Epithelial cell of prostate (primary cell): ENCODE results near the gene GDI1.

Experiments used
- DNase-seq: peaks from one replicate; pipeline ENCODE4 v3.0.0-alpha.2; 2011; ENCODE audit warnings: low read depth, low spot score
- H3K27ac ChIP-seq: fragments of 450-650 bp; 2 replicates; pipeline ENCODE4 v1.5.1; 2017; ENCODE audit warnings: mild to moderate bottlenecking

GDI1 gene

DNA sequence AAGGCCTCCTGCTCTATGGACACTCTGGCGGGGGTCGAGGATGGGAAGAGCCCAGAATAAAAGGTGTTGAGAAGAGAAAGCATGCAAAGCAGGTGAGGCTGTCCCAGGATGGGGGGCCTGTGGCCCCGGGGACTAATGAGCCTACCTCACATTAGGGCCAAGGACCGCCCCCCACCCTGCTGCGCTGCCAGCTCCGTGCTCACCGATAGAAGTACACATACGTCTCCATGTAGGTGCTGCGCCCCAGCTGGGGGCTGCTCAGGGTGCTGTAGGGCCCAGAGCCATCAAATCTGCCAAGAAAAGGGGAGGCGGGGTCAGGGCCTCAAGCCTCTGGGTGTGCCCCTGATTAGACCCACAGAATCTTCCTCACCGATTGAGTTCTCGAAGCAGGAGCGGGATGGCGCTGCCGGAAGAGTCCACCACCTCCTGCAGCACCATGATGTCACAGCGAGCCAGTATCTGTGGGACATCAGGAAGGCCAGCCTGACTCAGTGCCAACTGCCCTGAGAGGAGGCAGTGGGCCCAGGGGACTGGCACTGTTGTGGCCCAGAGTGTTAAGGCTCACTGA lies 32.2 kb upstream of the GDI1 start:
- no peak overlapping the region for H3K27ac ChIP-seq
- no peak for DNase-seq

DNA sequence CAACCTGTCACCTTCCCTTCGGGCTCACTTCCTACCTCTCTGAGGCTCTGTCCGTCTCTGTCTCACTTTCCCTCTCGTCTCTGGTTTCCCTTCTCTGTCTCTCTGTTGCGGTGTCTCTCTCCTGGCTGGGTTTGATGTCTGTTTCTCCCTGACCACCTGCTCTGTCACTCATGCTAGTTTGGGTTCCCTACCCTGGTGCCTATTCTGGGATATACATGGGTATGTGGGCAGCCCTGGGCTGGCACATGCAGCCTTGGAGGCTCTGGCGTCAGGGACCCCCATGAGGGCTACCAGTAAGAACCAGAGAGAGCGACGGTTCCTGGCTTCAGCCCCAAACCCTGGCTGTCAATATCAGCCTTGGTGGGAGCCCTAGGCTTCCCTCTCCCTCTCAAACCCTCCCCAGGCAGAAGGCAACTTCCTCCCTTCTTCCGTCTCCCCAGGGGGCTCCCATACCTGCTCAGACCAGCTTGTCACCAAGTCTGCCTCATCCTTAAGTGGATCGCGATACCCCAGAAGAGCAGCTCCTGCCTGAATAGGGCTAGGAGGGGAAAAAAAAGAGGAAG lies 28.2 kb upstream of the GDI1 start:
- peak overlapping the region; percentile 84 for H3K27ac ChIP-seq
- DNase-seq: no peak

DNA sequence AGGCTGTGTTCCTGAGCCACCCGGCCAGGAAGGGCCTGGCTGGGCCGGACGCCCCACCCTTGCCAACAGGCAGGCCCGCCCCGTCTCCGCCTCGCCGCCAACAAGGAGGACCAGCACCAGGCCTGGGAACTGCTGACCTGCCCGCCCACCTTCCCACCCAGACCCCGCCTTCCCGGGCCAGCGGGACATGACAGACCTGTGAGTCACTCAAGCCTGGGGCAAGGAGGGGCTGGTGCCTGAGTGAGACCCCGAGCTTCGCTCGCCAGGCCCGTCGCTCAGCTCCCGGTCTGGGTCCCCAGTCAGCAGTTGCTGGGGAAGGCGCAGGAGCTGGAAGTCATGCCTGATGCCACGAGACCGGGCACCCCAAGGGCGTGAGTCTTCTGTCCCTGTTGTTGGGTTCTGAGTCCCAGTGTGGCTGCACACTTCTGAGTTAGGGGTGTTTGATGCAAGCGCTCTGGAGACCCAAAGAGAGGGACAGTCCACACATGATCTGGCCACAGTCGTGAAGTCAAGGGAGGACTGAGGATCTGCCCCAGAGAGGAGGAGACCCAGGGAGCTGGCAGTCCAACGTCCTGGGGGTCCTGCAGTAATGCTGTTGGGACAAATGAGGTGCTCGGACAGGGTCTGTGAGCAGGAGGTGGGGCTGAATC lies 27.6 kb upstream of the GDI1 start, which contains the start of gene DNASE1L1:
Gene DNASE1L1, minus strand, starts transcription at position 33 of the 650 bp plus-strand sequence. CDS start 3,686 bp downstream, outside the sequence.
- peak within 1 kb of the TSS; percentile 84 for H3K27ac ChIP-seq
- DNase-seq: no peak

DNA sequence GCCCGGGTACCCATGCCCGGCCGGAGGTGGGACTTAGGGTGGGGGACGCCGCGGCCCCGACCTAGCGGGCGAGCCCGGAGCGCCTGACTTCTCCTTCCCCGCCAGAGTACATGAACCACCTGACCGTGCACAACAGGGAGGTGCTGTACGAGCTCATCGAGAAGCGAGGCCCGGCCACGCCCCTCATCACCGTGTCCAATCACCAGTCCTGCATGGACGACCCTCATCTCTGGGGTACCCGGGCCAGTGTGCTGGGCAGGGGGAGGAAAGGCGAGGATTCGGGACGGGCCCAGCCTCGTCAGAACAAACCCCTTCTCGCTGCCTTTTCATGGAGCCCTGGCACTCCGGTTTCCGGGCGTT lies 25.0 kb upstream of the GDI1 start:
- DNase-seq: no peak
- H3K27ac ChIP-seq: peak overlapping the region; percentile 84

DNA sequence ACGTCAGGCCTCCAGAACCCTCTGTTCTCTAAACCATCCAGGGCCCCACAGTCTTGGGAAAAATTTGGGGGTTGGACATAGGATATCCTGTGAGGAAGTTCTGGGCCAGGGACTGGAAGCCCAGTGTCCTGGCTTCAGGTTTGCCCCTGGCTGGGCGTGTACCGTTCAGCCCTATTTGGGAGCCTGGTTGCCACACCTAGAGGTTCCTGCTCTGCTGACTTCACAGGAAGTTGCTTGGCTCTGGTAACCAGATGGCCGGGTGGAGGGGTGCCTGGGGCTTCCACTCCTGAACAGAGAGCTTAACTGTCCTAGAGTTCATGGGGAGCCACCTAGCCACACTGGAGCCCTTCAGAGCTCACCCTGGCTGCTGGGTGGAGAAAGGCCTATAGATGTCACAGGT lies 24.5 kb upstream of the GDI1 start:
- H3K27ac ChIP-seq: peak overlapping the region; percentile 84
- no peak for DNase-seq

DNA sequence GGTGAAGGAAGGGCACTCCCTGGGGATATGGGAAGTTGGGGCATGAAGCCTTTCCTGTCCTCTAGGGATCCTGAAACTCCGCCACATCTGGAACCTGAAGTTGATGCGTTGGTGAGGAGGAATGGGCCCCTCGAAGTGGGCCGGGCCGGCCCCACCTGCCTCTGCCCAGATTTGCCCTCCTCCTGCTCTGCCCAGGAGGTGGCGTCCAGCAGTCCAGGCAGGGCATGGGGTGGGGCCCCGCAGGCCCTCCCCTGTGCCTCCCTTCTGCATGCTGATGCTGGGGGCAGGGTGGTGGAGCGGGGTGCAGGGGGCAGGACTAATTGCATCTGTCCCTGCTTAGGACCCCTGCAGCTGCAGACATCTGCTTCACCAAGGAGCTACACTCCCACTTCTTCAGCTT lies 23.8 kb upstream of the GDI1 start:
- H3K27ac ChIP-seq: peak overlapping the region; percentile 84
- no peak for DNase-seq

DNA sequence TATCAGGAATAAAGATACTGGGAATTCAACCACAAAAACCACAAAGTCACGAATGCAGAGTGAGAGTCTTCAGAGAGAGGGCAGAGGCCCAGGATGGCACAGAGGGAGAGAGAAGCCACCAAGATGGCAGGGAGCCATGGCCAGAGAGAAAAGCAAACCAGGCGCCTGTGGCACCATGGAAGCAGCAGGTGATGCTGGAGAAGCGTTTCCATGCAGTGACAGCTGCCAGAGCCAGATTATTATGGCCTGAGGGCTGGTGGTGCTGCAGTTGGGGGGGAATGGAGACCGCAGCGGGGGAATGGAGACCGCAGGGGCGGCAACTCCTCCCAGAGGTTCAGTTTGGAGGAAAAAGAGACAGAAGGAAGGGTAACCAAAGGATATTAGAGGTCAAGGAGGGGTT lies 19.8 kb upstream of the GDI1 start:
- no peak for DNase-seq
- H3K27ac ChIP-seq: no peak overlapping the region

DNA sequence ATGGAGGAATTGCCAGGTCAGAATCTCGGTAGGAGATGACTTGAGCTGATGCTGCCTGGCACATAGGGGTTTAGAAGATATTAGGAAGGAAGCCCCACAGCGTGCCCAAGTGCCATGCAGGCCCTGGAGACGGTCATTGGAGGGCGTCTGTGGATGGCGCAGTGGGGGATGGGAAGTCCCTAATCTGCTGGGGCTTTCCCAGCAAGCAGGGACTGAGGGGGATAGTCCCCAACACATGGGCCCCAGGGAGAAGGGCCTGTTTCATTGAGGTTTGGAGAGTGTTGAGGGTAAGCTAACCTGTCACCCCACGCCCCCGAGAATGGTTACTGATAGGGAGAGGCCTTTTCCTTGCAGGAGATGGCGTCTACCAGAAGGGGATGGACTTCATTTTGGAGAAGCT lies 17.8 kb upstream of the GDI1 start:
- no peak for DNase-seq

DNA sequence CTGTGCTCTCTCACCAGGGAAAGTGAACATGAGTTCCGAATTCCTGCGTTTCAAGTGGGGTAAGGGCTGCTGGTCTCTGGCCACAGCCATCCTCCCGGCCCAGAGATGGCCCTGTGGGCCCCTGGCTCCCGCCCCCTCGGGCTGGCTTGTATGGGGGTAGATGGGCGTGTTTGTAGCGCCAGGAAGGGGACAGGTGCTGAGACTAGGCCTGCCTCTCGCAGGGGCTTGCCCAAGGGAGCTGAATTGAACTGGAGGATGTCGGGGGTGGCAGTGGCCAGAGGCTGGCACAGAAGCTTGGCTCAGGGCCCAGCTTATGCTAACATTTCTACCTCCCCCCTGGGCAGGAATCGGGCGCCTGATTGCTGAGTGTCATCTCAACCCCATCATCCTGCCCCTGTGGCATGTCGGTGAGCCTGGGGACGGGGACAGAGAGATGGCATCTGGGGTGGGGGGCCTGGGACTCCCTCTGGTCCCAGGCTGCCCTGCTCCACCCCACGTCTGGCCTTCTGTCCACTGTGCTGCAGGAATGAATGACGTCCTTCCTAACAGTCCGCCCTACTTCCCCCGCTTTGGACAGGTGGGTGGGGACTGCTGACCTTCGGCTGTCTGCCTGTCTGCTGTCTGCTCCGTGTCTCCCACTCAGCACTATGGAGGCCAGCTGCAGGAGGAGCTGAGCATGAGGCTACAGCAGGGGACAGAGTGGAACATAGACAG lies 17.1 kb upstream of the GDI1 start:
- DNase-seq: no peak
- H3K27ac ChIP-seq: no peak overlapping the region

More for the DNA sequence above, 17.8 kb upstream of the GDI1 start:
- H3K27ac ChIP-seq: no peak overlapping the region

DNA sequence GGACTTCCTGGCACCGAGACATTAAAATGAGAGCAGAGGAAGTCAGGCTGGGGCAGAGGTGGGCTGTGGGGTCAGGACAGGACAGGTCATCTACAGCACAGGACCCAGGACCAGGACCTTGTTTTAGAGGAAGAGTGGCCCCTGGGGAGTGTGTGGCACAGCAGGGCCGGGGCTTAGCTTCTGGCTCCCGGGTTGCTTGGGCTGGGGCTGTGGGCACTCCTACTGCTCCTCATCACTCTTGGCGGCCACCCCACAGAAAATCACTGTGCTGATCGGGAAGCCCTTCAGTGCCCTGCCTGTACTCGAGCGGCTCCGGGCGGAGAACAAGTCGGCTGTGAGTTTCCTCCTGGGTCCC lies 16.6 kb upstream of the GDI1 start:
- H3K27ac ChIP-seq: no peak overlapping the region
- DNase-seq: no peak

DNA sequence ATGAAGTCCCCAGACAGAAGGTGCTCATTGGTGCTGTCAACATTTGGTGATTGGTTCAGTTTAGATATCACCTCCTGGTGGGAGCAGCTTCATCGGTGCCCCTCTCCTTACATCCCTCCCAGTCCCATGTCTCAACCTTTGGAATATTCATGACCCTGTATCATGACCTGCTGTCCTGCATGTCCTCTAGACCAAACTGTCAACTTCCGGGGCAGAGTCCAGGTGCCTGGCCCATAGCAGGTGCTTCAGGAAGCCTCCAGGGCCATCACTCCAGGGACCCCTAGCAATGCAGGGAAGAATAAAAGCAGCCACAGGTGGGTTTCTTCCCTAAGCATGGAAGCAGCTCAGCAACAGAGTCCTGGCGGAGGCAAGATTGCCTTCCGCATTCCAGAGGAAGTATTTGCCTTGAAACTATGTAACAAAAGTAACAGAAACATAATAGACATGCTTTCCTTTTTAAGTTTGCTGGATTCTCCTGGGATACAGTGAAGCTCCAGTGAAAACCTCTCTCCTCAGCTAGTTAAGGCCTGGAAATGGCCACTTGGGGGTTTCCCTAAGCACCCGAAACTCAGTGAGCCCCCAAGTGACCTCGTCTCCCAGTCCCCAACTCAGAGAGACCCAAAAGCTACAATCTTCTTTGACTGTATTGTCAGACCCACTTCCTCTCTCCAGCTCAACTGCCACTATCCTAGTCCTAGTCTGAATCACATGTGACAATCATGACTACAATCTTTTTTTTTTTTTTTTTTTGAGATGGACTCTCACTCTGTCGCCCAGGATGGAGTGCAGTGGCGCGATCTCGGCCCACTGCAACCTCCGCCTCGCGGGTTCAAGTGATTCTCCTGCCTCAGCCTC lies 9.8 kb upstream of the GDI1 start:
- no peak for DNase-seq
- H3K27ac ChIP-seq: no peak overlapping the region

DNA sequence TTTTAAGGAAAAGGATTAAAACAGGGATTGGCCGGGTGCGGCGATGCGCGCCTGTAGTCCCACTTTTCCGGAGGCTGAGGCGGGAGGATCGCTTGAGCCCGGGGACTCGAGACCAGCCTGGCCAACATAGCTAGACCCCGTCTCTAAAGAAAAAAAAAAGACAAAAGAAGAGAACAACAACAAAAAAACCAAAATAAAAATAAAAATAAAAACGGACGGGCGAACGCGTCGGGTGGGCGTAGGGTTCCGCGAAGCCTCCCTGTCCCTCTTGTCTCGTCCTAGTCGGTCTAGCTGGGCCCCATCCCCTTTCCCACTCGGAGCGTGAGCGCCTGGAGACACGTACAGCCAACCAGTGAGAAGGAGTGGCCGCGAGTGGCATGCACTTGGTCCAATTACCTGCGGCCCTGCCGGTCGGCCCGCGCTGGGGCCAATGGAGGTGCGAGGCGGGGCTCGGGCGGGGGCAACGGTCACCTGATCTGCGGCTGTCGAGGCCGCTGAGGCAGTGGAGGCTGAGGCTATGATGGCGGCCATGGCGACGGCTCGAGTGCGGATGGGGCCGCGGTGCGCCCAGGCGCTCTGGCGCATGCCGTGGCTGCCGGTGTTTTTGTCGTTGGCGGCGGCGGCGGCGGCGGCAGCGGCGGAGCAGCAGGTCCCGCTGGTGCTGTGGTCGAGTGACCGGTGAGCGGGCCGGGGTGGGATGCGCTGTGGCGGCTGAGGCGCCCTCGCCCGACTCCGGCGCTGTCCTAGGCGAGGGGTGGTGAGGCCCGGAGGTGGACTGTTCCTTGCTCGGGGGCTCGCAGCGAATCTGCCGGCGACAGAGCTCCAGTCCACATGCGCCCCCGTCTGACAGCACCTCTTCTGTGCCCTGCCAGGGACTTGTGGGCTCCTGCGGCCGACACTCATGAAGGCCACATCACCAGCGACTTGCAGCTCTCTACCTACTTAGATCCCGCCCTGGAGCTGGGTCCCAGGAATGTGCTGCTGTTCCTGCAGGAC lies 8.5 kb upstream of the GDI1 start, which contains the start of gene ATP6AP1:
Gene ATP6AP1, plus strand, starts transcription at position 502 of the 996 bp plus-strand sequence. Its CDS starts 16 bp downstream, at position 518.
- DNase-seq: peak; percentile 66
- peak within 1 kb of the TSS; percentile 17 for H3K27ac ChIP-seq

DNA sequence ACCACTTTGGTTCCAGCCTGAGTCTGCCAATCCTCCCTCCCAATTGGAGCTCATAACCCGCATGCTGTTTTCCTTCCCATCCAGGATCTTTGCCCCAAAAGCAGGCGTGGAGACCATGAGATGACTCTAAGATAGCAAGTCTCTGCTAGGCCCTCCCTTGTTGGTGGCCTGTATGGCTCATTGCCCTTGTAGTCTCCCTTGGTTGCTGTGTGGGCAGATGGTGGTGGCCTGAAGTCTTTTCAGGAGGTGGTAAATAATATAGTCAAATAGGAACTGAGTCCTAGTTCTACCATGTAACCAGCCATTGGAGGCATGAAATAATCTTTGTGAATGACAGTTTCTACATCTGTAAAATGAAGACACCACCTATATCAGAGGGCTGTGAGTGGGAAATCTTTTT lies 7.2 kb upstream of the GDI1 start:
- no peak for DNase-seq
- no peak overlapping the region for H3K27ac ChIP-seq

DNA sequence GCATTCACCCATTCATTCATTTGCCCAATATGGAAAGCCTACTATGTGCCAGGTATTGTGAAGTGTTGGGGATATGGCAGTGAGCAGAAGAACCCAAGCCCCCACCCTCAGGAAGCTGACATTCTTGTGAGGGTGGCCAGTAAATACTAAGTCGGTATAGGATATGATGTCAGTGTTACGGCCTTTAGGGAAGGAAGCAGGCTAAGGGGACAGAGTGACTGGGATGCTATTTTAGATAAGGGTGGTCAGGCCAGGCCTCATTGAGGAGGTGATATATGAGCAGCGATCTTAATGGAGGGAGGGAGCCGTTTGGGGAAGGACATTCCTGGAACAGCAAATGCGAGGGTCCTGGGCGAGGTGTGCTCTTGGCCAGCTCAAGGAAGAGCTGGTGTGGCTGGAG lies 6.5 kb upstream of the GDI1 start:
- no peak for DNase-seq
- no peak overlapping the region for H3K27ac ChIP-seq

DNA sequence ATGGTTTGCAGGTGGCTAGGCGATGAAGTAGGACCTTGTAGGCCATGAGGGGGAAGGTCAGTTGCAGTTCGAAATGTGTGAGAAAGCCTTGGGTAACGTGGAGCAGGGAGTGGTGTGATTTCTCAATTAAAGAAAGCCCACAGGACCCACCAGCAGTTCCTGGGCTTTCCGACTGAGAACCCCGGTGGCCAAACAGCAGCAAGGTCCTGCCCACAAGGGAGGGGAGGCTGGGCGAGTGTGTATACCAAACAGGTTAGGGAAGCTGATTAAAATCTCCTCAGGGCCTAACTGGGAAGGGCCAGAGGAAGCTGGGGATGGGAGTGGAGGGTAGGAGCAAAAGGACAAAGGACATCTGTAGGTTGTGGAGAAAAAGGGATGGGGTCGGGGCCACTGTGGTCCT lies 6.0 kb upstream of the GDI1 start:
- no peak for DNase-seq
- H3K27ac ChIP-seq: no peak overlapping the region

DNA sequence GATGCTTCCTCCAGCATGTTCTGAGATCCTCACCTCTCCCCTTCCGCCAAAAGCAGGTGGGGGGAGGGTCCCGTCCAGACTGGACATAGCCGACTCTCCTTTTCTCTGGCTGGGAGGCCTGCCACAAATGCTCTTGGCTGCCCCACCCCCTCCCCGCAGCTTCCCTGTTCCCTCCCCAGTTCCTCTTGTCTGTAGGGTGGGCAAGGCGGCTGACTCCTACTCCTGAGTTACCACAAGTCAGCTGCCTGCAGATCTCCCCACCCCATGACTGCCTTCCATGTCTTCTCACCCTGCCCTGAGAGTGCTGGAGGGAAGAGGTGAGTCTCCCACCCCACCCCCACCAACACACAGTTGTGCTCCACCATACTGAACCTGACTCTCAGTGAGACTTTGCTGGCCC lies 5.6 kb upstream of the GDI1 start:
- DNase-seq: no peak
- H3K27ac ChIP-seq: no peak overlapping the region

DNA sequence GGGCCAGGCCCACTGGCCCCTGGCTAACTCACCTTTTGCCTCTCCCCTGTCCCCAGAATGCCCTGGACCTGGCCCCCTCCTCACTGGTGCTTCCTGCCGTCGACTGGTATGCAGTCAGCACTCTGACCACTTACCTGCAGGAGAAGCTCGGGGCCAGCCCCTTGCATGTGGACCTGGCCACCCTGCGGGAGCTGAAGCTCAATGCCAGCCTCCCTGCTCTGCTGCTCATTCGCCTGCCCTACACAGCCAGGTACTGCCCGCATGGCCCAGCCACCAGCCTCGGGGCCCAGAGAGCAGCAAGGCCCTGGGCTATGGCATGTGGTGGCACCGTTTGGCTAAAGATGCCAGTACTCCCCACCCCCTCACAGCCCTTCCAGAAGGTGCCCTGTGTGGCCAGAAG lies 4.7 kb upstream of the GDI1 start:
- DNase-seq: no peak
- H3K27ac ChIP-seq: no peak overlapping the region

DNA sequence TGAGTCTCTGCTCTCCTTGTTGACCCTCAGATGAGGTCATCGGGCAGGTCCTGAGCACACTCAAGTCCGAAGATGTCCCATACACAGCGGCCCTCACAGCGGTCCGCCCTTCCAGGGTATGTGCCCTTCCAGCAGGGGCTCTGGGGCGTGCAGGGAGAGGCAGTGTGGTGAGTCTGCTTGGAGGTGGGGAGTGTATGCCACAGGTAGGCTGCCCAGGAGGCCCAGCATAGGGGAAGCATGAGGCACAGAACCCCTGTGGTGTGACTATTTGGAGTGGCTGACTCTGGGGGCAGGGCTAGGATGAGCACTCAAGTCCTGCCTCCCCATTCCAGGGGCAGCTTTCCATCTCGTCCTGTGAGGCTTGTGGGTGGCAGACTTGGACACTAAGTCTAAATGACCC lies 3.3 kb upstream of the GDI1 start:
- no peak for DNase-seq
- H3K27ac ChIP-seq: no peak overlapping the region

DNA sequence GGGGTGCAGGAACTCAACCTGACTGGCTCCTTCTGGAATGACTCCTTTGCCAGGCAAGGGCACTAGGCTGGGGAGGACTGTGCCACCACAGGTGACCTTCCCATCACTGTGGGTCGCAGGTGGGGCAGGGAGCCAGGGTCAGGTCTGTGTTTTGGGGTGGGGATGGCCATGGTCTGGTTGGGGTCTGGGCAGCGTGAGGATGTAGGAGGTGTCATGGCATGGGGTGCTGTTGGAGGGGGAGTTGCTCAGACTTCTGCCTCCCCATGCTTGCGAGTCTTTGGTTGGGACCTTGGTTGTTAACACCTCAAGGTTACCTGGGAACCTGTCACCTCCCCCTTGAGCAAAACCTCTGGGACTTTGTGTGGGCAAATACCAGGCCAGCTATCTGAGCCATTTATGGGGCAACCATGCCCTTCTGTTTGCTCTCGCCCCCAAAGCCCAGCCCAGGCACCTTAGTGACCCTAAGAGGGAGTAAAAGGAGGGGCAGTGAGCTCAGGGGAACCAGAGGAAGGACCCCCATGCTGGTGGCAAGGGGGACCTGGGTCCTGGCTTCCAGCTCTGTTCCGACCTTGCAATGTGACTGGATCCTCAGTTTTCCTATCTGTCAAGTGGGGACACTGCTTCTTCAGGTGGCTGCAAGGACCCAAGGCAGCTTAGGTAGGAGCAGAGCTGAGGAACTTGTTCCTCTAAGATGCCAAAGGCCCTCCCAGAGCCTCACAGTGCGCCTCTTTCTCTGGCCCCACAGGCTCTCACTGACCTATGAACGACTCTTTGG lies 2.4 kb upstream of the GDI1 start:
- DNase-seq: no peak
- H3K27ac ChIP-seq: no peak overlapping the region
